CD4-positive, alpha-beta T cell treated with Interleukin-1 beta for 1 hour (primary cell): ENCODE measurements around the gene LTB4R2.

Experiments
- DNase-seq, 2 donors: peaks; one replicate each; pipeline ENCODE4 v3.0.0-alpha.2; 2020 to 2022

LTB4R2 gene

DNA sequence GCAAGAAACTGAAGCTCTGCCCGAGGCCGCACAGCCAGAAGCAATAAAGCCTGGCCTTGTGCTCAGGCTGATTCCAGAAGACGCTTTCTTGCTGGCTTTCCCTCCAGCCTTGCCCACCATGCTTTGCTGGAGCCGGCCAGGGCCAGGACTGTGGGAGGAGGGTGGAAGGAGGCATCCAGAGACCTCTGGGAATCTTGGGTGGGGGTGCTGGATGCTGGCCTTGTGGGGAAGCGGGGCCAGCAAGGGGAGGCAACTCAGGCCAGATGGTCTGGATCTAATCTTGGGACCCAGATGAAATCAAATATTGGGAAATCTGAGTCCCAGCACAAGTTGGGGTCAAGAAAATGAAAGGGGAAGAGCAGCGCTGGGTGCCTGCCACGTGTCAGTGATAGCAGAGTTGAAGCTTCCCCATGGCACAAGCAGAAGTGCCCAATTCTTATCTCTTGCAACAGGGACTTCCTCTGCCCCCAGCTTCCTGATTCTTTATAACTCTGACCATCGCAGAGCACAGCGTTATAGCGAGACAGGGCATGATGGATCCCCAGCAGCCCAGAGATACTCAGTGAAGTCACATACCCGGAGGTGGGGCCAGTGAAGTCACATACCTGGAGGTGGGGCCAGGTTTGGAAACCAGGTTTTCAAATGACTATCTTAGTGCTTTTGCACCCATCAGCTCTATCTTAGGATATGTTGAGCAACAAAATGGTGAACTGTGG, 32.2 kb upstream of the LTB4R2 start:
- peak in 1 of 2 donors; percentile 51 for DNase-seq

DNA sequence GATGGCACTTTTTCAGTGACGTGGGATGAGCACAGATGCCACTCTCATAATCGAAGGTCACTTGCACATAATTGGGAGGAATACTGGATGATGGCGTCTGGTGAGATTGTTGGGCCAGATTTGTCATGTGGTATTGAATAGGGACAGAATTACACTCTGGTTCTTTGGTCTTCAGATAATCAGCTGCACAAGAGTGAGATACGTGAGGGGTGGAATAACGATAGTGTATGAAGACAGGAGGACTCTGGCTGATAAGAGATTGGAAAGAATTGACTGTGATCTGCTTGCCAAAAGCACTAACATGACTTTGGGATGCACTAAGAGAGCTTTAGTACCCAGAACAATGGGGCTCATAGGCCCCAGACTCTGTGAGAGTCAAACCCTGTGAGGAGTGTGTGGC, 31.5 kb upstream of the LTB4R2 start:
- no peak for DNase-seq

DNA sequence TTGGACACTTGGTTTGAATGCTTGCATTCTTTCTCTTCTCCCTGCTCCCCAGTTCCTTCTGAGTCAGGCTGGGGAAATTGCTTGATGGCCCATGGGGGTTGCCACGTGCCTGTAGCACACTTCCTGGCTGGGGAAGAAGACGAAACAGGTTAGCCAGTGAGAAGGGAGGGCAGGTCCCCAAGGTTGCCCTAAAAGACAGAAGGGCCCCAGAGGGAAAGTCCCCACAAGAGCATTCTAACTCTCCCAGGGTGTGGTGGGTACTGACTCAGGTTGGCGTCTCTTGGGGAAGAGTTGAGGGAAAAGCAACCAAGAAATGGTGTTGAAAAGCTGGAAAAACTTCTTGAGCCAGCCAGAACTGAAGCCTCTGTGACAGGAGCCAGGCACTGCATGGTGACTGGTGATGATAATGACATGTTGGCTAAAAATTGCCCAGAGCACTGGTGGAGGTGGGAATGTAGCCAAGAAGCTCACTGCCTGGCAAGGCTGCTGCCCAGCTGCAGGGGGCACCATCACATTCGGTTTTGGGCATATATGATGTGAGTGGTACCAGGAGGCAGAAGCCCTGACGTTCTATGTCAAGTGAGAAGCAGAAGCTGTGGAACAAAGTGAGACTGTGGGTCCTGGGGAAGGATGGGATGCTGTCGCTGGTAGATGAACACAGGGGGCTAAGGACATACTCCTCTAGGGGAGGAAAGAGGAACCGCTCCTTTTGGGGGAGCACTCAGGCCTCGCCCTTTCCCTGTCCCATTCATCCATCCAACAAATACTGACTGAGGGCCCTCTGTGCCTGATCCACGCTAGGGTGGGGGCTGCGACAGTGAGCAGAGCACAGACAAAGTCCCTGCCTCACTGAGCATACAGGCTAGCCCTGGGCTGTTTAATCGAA, 30.4 kb upstream of the LTB4R2 start:
- DNase-seq: peak; percentile 65 to 72

DNA sequence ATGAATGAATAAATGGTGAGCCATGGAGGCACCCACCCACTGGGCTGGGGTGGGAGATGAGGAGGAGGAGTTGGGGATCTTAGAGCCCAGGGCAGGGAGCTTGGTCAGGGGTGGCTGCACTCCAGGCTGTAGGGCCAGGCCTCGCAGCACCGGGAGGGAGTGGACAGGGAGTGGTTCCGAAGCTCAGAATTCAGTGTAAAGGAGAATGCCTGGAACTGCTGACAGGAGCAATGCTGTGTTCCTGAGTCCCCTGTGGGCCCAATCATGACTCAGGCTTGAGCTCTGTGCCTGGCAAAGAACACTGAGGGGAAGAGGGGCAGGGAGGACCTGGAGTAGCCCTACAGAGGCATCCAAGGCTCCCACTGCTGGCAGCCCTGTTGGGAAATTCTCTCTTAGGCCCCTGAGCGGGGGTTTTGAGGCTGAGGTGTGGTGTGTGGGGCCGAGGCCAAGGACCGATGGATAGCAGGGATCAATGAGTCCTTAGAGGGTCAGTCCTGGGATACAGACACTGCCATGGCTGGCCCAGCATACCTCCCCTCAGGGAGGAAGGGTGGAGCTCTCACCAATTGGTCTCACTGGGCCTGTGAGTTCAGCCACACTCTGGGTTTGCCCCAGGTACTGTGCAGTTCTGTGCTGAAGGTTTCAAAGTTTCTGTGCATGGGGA, 29.0 kb upstream of the LTB4R2 start:
- DNase-seq: no peak

DNA sequence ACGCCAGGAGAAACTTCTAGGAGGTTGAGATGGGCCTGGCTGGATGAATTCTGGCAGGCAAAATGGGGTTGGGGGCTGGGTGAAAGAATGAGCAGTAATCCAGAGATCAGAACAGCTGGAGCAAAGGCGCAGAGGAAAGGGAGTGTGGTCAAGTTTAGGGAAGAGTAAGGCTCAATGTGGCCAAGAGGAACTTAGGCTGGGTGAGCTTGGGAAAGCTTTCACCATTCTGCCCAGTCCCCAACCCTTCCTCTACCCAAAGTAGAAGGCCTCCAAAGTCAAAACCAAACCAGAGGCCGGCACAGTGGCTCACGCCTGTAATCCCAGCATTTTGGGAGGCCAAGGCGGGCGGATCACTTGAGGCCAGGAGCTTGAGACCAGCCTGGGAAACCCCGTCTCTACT, 28.3 kb upstream of the LTB4R2 start:
- DNase-seq: no peak

DNA sequence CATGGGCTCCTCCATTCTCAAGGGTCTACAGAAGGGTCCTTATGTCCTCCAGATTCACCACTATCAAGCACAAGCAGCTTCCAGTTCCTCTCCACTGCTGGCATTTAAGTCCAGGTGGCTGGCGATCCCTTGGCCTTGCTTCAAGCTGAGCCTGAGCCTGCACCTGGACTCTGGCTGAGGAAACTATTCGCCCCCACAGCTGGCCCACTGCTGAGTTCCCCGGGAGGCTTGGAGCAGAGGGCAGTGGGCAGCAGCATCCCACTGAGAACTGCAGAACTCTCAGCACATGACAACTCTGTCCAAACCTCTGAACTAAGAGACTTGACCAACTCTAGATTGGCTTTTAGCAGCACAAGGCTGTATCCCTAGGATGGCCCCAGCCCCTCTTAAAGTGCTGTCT, 27.2 kb upstream of the LTB4R2 start:
- DNase-seq: no peak

DNA sequence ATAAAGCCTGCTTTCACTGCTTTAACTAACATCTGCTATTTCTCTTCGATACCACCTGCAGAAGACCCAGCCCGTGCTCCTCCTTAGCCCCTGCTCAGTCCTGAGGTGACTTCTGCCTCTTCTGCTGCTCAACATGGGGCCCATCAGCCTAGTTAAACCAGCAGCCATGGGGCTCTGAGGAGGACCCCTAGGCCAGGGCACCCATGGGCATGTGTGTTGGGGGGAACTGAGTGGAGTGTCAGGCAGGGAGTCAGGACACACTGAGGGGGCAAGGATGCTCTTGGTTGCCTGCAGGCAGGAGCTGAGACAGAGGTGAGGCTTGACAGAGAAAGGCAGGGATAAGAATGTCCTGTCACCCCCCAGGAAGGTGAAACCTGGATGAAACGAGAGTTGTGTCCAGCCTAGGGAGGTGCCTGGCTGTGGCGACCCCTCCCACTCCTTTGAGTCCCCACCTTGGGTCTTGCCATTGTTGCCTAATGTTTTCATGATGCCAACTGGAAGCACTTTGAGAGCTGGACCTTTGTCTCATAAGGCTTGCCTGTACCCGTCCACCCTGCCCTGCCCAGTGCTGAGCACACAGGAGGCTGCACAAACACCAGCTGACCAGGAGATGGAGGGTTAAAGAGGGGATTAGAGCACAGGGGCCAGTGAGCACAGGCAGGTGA, 26.0 kb upstream of the LTB4R2 start:
- no peak for DNase-seq

DNA sequence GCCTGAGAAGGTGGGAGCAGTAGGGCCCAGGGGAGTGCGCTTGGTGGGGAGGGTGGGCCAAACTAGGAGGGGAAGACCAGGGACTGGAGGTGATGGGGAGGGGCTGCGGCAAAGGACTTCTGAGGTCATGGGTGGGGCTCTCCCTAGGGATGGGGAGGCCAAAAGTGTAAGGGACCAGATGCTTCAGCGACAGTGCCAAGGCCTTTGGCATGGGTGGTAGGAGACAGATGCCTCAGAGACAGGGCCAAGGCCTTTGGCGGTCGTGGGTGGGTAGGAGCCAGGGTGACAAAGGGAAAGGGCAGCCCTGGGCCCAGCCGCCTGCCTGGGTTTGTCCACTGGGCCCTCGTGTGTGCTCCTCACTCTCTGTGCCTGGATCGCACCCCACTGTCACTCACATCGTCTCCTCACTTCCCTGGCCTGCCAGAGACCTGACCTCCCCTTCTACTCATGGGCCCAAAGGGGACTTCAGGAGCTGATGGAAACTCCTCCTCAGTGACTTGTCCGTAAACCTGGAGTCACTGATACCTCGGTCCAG, 25.4 kb upstream of the LTB4R2 start:
- DNase-seq: no peak

DNA sequence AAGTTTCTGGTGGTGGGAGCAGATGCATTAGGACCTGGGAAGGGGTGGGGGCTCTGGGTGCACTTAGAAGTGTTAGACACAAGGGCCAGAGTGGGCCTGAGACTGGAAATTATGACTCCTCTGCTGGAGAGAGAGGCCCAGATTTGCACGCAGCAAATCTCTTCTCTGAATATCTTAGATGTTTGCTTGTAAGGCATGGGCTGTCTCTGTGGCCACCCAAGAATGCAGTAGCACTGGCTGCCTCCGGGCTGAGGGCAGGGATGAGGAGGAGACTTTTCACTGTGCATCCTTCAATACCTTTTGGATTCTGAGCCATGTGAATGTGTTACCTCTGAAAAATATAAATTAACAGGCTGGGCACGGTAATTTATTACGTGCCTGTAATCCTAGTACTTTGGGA, 24.6 kb upstream of the LTB4R2 start:
- DNase-seq: no peak

DNA sequence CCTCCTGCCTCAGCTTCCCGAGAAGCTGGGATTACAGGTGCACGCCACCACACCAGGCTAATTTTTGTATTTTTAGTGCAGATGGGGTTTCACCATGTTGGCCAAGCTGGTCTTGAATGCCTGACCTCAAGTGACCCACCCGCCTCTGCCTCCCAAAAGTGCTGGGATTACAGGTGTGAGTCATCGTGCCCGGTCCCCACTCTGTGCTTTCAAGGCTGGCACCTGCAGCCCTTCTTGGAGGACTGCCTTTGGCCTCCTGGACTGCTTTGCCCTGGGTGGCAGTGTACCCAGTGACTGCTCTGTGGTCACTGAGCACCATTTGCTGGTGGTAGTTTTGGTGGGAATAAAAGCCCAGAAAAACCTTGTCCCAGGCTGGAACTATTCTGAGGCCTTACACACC, 22.9 kb upstream of the LTB4R2 start:
- DNase-seq: no peak

DNA sequence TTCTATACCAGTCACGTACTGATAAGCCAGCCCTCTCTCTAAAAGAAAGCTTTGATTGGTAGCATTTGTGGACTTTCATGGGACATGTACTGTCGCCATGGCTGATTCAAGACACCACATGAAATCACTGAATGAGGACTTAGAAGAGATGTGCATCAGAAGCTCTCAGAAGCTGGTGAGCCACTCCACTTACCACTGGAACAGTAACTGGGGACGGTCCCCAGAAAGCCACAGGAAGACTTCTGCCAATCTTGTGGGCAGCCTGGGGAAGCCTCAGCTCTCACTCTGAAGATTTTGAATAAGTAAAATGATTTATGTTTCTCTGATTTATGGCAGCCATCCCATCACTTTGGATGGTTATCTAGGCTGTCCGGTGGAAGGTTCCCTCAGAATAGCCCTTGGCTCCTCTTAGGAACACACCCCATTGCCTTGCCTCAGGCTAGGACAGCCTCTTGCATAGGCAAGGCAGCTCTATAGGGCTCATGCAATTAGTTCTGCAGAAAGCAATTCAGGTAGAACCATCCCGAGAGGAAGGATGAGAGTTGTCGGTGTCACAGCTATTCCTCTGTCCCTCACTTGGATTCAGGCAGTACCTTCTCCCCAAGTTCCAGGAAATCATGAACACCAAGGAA, 20.2 kb upstream of the LTB4R2 start:
- DNase-seq: no peak

DNA sequence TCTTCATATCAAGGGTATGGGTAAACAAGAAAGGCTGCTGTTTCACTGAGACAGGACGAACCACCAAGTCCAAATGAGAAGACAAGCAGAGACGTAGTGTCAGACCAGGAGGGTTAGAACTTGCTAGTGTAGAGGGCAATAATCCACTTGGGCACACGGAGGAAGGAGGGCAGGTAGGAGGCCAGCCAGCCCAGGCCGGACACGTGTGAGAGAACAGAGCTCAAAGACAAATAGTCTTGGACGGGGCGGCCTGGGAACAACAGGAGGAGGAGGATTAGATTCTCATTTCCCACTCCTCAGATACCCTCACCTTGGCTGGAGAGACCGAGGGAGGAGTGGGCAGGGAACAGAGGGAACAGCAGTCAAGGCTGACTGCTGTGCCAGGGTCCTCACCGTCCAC, 19.2 kb upstream of the LTB4R2 start:
- DNase-seq: no peak

DNA sequence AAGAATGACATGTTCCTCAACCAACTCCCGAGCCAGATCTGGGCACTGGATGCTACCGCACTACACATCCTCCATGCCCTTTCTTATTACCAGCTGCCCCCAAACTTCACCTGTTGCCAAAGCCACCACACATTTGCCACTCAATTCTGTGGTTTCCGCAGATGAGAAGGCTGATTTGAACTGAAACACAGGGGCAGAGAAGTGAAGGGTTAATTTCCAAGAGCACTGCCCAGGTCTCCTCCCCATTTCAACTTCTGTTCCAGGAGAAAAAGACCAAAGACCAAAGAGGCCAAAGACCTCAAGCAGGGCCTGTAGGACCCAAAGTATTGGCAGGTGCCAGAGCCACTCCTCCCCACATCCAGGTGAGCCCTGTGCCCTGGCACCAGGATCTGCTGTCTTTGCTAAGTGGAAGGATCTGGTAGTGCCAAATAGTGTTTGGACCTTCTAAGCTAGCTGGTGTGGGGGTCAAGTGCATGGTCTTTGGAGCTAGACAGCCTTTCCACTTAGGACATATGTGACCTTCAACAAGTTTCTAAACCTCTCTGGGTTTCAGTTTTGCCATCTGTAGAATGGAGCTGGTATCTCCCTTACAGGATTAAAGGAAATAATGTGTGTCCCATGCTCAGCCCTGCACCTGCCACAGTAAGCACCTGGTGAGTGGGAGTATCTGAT, 18.4 kb upstream of the LTB4R2 start:
- DNase-seq: no peak

DNA sequence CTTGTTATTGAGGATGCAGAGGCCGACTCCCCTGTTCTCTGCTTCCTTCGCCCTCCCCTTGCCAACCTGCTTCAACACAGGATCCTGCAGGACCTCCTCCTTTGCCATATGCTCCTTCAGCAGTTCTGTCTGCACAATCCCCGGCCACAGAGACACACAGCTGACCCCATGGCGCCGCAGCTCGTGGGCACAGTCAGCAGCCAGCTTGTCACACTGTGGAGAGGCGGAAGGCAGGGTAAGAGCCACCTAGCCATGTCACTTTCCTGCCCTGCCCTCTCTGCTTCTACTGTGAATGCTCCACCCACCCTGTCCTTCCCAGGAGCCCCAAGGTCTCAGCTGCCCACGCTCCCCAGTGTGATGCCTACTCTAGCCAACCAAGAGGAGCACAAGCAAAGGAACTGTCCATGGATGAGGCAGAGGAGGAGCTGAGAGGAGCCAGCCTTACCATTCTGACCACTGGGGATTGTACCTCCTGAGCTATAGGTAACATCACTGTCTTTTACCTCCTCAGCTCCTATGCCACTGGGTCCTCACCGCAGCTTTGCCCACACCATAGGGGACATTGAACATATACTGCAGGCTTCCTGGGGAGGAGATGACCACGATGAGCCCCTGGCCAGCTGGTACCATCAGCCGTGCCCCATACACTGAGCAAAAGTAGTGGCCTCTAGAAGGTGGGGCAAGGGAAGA, 17.7 kb upstream of the LTB4R2 start:
- no peak for DNase-seq

DNA sequence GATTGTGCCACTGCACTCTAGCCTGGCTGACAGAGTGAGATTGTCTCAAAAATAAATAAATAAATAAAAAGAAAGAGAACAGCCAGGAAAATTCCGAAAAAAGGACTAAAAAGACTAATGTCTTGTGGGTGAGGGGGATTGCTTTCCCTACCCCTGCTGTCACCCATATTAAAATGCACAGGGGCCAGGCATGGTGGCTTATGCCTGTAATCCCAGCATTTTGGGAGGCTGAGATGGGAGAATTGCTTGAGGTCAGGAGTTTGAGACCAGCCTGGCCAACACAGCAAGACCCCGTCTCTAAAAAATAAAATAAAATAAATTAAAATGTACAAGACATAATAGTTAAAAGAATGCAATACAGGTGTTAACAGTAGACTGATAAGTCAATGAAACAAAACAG, 16.4 kb upstream of the LTB4R2 start:
- DNase-seq: no peak

DNA sequence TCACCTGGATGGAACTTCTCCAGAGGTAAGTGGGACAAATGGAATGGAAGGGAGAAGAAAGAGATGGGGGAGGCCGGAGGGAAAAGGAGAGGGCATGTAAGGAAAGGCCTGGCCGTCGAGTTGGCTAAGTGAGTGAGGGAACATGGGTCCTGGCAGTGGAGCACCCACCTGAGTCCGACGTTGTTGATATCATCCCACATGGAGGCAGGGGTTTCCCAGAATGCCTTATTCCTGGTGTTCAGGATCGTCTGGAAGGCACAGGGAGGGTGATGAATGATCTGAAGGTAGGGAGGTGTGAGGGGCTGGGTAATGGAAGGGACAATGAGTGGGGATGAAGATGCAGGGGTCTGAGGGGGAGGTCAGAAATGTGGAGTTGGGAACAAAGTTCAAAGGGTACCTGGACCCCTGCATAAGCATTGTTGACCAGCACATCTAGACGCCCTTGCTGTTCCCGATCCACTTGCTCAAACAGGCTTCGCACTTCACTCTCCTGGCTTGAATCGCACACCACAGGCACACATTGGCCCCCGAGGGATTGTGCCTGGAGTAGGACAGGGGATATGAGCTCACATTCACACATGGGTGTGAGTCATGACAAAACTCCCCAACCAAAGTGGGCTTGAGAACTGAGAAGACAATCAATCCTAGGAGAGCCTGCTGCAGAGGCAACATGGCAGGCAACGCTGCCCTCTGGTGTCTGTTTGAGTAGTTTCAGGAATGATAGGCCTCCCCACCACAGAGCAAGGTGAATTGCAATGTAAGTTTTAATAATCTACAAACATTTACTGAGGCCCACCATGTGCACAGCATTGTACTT, 13.4 kb upstream of the LTB4R2 start:
- peak; percentile 81 for DNase-seq

DNA sequence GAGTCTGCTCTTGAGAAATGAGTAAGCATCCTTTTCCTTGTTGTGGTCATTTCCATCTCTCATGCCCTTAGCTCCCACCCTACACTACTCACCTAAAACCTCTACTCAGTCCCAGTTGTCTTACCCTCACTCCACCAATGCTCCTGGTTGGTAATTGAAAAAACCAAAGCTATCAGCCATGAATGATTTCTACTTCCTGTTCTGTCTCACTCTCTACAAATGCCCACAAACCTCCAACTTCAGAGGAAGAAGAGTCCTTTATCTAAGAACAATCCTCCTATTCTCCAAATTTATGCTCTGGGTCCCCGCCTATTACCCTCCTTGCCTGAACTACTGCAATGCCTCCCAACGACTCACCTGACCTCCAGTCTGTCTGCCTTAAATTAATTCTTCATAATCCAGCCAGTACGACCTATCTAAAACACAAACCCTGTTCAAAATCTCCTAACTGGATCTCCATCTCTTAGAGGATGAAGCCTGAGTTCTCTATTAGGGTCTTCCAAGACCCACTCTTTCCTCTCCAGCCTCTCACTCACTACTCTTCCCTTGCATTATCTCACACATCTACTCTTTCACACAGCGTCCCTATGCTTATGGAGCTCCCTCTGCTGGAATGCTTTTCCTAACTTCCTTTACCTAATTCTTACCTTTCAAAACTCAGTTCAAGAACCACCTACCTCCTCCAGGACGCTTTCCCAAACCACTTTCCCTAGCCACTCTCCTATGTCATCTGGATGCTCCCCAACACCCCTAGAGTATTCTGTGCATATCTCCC, 12.6 kb upstream of the LTB4R2 start:
- DNase-seq: no peak

DNA sequence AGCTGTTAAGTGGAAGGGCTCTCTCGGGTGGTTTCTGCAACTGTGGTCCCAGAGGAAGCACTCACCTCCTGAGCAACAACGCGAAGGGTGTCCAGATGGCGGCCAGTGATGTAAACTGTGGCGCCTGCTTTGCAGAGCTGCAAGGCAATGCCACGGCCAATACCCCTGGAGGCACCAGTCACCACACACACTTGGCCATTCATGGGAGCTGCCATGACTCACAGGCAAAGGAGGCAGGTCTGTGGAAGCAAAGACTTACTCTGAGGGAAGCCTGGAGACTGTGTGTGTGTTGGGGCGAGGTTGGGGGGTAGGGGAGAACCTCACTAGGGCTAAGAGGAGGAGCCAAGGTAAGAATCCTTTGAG, 11.1 kb upstream of the LTB4R2 start:
- peak in 1 of 2 donors; percentile 25 for DNase-seq
